SKM-1 (cell line): ENCODE data around the gene NGRN.
A peak's percentile ranks its signal among the peaks of the same experiment; 100 is the strongest.

Source experiments
- DNase-seq: peaks from one replicate; lab custom pipeline; 2025; ENCODE audit not compliant: unreplicated experiment; lab: John Stamatoyannopoulos, UW

The NGRN gene, protein sequence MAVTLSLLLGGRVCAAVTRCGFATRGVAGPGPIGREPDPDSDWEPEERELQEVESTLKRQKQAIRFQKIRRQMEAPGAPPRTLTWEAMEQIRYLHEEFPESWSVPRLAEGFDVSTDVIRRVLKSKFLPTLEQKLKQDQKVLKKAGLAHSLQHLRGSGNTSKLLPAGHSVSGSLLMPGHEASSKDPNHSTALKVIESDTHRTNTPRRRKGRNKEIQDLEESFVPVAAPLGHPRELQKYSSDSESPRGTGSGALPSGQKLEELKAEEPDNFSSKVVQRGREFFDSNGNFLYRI

GRCh38 chr15:90265271-90266060 is at the start of gene NGRN:
Gene NGRN (plus strand): TSS chr15:90265672. CDS start chr15:90265713, 41 bp downstream.
- DNase-seq = peak; percentile 75

GRCh38 chr15:90217671-90218394 is 47.6 kb upstream of the NGRN start:
- no peak for DNase-seq

DNA sequence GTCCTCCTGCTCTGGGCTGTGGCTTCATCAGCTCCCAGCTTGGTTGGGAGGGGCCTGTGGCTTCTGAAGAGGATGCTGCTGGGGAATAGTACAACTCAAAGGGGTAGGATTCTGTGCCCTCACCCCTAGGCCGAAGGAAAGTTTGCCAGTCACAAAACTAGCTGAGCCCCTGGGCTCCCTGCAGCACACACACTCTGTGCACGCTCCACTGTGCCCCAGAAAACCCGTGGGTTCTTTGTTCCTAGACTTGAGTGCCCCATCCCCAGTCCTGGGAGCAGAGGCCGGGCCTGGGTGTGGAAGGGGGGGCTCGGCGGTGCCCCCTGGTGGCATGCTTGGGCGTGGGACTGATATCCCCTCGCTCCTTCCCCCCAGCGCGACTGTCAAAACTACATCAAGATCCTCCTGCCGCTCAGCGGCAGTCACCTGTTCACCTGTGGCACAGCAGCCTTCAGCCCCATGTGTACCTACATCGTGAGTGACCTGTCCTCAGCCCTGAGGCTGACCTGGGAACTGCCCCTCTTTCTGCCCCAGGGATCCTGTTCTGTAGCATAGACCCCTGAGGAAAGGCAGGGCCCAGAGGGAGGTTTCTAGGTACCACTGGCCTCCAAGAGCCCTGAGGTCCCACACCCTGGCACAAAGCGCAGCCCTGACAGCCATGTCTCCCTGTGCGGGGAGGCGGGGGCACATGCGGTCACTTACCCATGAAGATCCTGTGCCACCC is 45.9 kb upstream of the NGRN start:
- DNase-seq = no peak

DNA sequence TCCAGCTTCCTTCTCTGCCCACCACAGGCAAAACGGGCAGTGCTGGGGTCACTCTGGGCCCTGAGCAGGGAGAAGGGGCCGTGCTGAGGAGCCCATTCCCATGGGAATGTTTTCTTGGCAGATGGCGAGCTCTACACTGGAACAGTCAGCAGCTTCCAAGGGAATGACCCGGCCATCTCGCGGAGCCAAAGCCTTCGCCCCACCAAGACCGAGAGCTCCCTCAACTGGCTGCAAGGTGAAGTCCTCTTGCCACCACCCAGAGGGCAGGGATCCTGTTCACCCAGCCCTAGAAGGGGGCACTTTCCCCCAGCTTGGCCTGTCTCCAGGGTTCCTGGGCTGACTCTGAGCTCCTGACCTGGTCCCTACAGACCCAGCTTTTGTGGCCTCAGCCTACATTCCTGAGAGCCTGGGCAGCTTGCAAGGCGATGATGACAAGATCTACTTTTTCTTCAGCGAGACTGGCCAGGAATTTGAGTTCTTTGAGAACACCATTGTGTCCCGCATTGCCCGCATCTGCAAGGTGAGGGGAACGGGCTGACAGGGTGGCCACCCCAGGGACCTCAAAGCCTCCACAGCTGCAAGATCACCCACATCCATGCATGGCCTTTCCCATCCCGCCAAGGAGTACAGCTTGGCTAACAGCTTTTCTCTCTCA is 44.1 kb upstream of the NGRN start:
- DNase-seq = peak; percentile 29

DNA sequence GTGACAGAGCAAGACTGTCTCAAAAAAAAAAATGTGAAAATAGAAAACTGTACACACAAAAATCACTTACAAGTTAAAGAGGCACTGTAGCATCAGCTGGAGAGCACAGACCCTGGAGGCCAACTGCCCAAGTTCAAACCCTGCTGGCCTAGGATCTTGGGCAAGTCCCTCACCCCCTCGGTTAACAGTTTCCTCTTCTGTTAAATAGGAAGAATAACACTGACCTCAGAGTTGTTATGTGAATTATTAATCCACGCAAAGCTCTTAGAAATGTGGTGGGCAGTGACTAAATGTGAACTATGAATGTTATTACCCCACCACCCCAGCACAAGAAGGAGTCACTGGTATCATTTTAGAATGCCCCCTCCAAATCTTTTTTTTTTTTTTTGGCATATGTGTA is 42.9 kb upstream of the NGRN start:
- DNase-seq = no peak

DNA sequence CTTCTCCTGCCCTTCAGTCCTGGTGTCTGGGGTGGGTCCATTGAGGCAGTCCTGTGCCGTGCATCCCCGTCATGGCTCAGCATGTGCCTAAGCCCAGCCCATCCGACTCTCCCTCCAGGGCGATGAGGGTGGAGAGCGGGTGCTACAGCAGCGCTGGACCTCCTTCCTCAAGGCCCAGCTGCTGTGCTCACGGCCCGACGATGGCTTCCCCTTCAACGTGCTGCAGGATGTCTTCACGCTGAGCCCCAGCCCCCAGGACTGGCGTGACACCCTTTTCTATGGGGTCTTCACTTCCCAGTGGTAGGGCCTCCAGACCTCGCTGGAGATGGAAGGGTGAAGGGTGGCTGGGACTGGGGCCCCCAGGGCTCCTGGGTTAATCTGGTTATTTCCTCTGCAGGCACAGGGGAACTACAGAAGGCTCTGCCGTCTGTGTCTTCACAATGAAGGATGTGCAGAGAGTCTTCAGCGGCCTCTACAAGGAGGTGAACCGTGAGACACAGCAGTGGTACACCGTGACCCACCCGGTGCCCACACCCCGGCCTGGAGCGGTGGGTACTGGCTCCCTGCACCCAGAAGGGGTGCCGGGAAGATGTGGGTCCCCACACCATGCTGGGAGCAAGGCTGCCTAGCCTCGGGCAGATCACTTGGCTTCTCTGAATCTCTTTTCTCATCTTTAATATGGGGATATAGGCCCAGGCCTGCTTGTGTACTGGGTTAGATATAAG is 41.9 kb upstream of the NGRN start:
- DNase-seq = no peak

GRCh38 chr15:90225047-90225446 is 40.4 kb upstream of the NGRN start:
- DNase-seq = no peak

GRCh38 chr15:90225504-90226234 is 39.8 kb upstream of the NGRN start:
- no peak for DNase-seq

GRCh38 chr15:90227336-90227735 is 38.1 kb upstream of the NGRN start:
- no peak for DNase-seq

DNA sequence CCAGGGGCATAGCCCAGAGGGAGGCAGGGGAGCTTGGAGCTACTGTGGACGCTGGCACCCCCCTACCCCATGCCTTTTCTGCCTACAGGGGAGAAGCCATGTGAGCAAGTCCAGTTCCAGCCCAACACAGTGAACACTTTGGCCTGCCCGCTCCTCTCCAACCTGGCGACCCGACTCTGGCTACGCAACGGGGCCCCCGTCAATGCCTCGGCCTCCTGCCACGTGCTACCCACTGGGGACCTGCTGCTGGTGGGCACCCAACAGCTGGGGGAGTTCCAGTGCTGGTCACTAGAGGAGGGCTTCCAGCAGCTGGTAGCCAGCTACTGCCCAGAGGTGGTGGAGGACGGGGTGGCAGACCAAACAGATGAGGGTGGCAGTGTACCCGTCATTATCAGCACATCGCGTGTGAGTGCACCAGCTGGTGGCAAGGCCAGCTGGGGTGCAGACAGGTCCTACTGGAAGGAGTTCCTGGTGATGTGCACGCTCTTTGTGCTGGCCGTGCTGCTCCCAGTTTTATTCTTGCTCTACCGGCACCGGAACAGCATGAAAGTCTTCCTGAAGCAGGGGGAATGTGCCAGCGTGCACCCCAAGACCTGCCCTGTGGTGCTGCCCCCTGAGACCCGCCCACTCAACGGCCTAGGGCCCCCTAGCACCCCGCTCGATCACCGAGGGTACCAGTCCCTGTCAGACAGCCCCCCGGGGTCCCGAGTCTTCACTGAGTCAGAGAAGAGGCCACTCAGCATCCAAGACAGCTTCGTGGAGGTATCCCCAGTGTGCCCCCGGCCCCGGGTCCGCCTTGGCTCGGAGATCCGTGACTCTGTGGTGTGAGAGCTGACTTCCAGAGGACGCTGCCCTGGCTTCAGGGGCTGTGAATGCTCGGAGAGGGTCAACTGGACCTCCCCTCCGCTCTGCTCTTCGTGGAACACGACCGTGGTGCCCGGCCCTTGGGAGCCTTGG is 37.4 kb upstream of the NGRN start:
- DNase-seq = no peak

GRCh38 chr15:90228960-90229359 is 36.5 kb upstream of the NGRN start:
- DNase-seq = no peak

- no peak for DNase-seq
These were observed 35.4 kb upstream of the NGRN start for GRCh38 chr15:90230071-90230494.

- DNase-seq = no peak
These were observed 34.9 kb upstream of the NGRN start for GRCh38 chr15:90230610-90231009.

GRCh38 chr15:90231028-90232017 is 34.1 kb upstream of the NGRN start:
- DNase-seq = no peak

GRCh38 chr15:90232196-90232595 is 33.3 kb upstream of the NGRN start:
- DNase-seq = no peak

DNA sequence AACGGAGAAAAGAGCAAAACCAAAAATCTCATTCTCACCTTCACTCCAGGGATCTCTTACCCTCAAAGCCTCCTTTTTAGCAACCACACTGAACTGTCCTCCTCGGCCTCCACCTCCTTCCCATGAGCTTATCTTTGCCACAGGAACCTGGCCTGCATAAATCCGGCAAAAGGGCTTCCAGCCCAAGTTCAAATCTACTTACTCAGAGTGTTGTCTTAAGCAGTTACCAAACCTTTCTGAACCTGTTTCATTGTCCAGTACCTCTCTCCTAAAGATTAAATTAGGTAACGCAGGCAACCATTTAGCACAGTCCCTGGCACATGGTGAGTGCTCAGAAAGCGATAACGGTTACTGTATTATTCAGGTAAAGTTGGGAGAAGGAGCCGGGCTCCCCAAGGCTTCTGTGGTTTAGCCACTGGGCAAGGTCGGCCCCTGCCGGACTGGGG is 32.5 kb upstream of the NGRN start:
- no peak for DNase-seq
